Stimulated activated naive CD8-positive, alpha-beta T cell treated with anti-CD3 and anti-CD28 coated beads, Interleukin-15, amount 100 ng/mL, for 72 hours (primary cell): ENCODE measurements around the gene MTCH1.
A peak's percentile ranks its signal among the peaks of the same experiment; 100 is the strongest.

Experiments
- ATAC-seq: fragments of 150-1000 bp; cut with Tn5 transposase; 2 replicates; pipeline ENCODE4 v1.10.0; 2021; ENCODE audit warnings: mild to moderate bottlenecking, moderate library complexity
- DNase-seq, 2 donors: peaks; one replicate each; pipeline ENCODE4 v3.0.0; 2021 to 2022
- H3K27ac Mint-ChIP-seq, 2 donors: one replicate each; pipeline ENCODE4 v1.8.0; 2022; ENCODE audit warnings: mild to moderate bottlenecking in 2 of 2, mixed read lengths in 2 of 2, moderate library complexity in 2 of 2
- H3K27me3 Mint-ChIP-seq: one replicate; pipeline ENCODE4 v1.8.0; 2022; ENCODE audit warnings: mixed read lengths
- H3K4me1 Mint-ChIP-seq: one replicate; pipeline ENCODE4 v1.8.0; 2022; ENCODE audit warnings: mild to moderate bottlenecking, mixed read lengths
- H3K4me3 Mint-ChIP-seq, 2 donors: one replicate each; pipeline ENCODE4 v1.8.0; 2022; ENCODE audit warnings: mild to moderate bottlenecking in 2 of 2, mixed read lengths in 2 of 2, moderate library complexity in 1 of 2
- H3K9me3 Mint-ChIP-seq, 2 donors: one replicate each; pipeline ENCODE4 v1.8.0; 2022; ENCODE audit warnings: mixed read lengths in 2 of 2

Gene MTCH1

GRCh38 chr6:36985808-36986703, at the start of gene MTCH1:
Gene MTCH1, minus strand, starts transcription at chr6:36986196. Its CDS starts 23 bp downstream, at chr6:36986173.
- no peaks in the 10 kb centered on the region for H3K27me3 Mint-ChIP-seq
- peak; percentile 90 to 94 for DNase-seq
- peak within 1 kb of the TSS; percentile 98 to 99 for H3K27ac Mint-ChIP-seq
- peak; percentile 88 for ATAC-seq
- H3K4me1 Mint-ChIP-seq: peaks cover 25% of the 10 kb centered on the region
- no peaks in the 10 kb centered on the region for H3K9me3 Mint-ChIP-seq
- H3K4me3 Mint-ChIP-seq: peak within 1 kb of the TSS in 1 of 2 donors; percentile 98

- ATAC-seq (no peak), DNase-seq (no peak)
- peaks cover 68% of the 10 kb centered on the region for H3K4me1 Mint-ChIP-seq
- H3K9me3 Mint-ChIP-seq: peaks cover 6 to 8% of the 10 kb centered on the region in 2 donors
- H3K4me3 Mint-ChIP-seq: peak overlapping the region; percentile 18 to 75
- peak overlapping the region; percentile 98 to 99 for H3K27ac Mint-ChIP-seq
- no peaks in the 10 kb centered on the region for H3K27me3 Mint-ChIP-seq
Measured at GRCh38 chr6:37033819-37034795, 48.1 kb upstream of the MTCH1 start.

- peak overlapping the region; percentile 98 to 99 for H3K27ac Mint-ChIP-seq
- H3K4me1 Mint-ChIP-seq: peaks cover 69% of the 10 kb centered on the region
- H3K27me3 Mint-ChIP-seq: no peaks in the 10 kb centered on the region
- peak; percentile 59 to 86 for DNase-seq
- peak; percentile 99 for ATAC-seq
- peaks cover 6 to 8% of the 10 kb centered on the region in 2 donors for H3K9me3 Mint-ChIP-seq
- H3K4me3 Mint-ChIP-seq: peak overlapping the region; percentile 25 to 72
Measured at GRCh38 chr6:37033255-37033654, 47.3 kb upstream of the MTCH1 start.

GRCh38 chr6:37032239-37032638, 46.2 kb upstream of the MTCH1 start:
- ATAC-seq (no peak), DNase-seq (no peak)
- H3K9me3 Mint-ChIP-seq: peaks cover 6 to 8% of the 10 kb centered on the region in 2 donors
- H3K4me1 Mint-ChIP-seq: peaks cover 78% of the 10 kb centered on the region
- H3K27me3 Mint-ChIP-seq: no peaks in the 10 kb centered on the region
- H3K27ac Mint-ChIP-seq: peak overlapping the region; percentile 96 to 98
- peak overlapping the region; percentile 67 to 72 for H3K4me3 Mint-ChIP-seq

GRCh38 chr6:37030599-37030998, 44.6 kb upstream of the MTCH1 start:
- peak overlapping the region in 1 of 2 donors; percentile 78 for H3K27ac Mint-ChIP-seq

GRCh38 chr6:37029249-37029971, 43.4 kb upstream of the MTCH1 start:
- no peaks in the 10 kb centered on the region for H3K27me3 Mint-ChIP-seq
- DNase-seq: peak; percentile 52 to 71
- ATAC-seq: peak; percentile 47
- peak overlapping the region; percentile 48 to 67 for H3K27ac Mint-ChIP-seq
- H3K4me3 Mint-ChIP-seq: no peak overlapping the region
- peaks cover 91% of the 10 kb centered on the region for H3K4me1 Mint-ChIP-seq
- peaks cover 6 to 8% of the 10 kb centered on the region in 2 donors for H3K9me3 Mint-ChIP-seq

More at GRCh38 chr6:37030599-37030998, 44.6 kb upstream of the MTCH1 start:
- Mint-ChIP-seq H3K27me3 (no peaks in the 10 kb centered on the region), H3K4me3 (no peak overlapping the region), H3K9me3 (peaks cover 6 to 8% of the 10 kb centered on the region in 2 donors), H3K4me1 (peaks cover 88% of the 10 kb centered on the region)
- ATAC-seq (no peak), DNase-seq (no peak)

- no peak for ATAC-seq
- Mint-ChIP-seq H3K4me1 (peaks cover 91% of the 10 kb centered on the region), H3K4me3 (no peak overlapping the region), H3K27me3 (no peaks in the 10 kb centered on the region), H3K9me3 (peaks cover 6 to 8% of the 10 kb centered on the region in 2 donors), H3K27ac (no peak overlapping the region)
- DNase-seq: no peak
Measured at GRCh38 chr6:37027811-37028469, 41.9 kb upstream of the MTCH1 start.

- peaks cover 91% of the 10 kb centered on the region for H3K4me1 Mint-ChIP-seq
- H3K27ac Mint-ChIP-seq: peak overlapping the region in 1 of 2 donors; percentile 92
- no peak for ATAC-seq
- peaks cover 6 to 8% of the 10 kb centered on the region in 2 donors for H3K9me3 Mint-ChIP-seq
- H3K4me3 Mint-ChIP-seq: no peak overlapping the region
- H3K27me3 Mint-ChIP-seq: no peaks in the 10 kb centered on the region
- no peak for DNase-seq
Measured at GRCh38 chr6:37027036-37027720, 41.2 kb upstream of the MTCH1 start.

- Mint-ChIP-seq H3K27me3 (no peaks in the 10 kb centered on the region), H3K9me3 (peaks cover 6 to 8% of the 10 kb centered on the region in 2 donors), H3K27ac (peak overlapping the region; percentile 77 to 80), H3K4me1 (peaks cover 99% of the 10 kb centered on the region), H3K4me3 (peak overlapping the region in 1 of 2 donors; percentile 10)
- ATAC-seq (no peak), DNase-seq (no peak)
Measured at GRCh38 chr6:37025621-37026466, 39.8 kb upstream of the MTCH1 start.

- peak overlapping the region; percentile 19 to 69 for H3K4me3 Mint-ChIP-seq
- peaks cover 92% of the 10 kb centered on the region for H3K4me1 Mint-ChIP-seq
- ATAC-seq (peak; percentile 66), DNase-seq (peak; percentile 38 to 77)
- no peaks in the 10 kb centered on the region for H3K27me3 Mint-ChIP-seq
- peak overlapping the region; percentile 88 for H3K27ac Mint-ChIP-seq
- H3K9me3 Mint-ChIP-seq: no peaks in the 10 kb centered on the region
Measured at GRCh38 chr6:37024656-37025337, 38.8 kb upstream of the MTCH1 start.

- Mint-ChIP-seq H3K4me1 (peaks cover 89% of the 10 kb centered on the region), H3K9me3 (no peaks in the 10 kb centered on the region), H3K27me3 (no peaks in the 10 kb centered on the region), H3K27ac (peak overlapping the region; percentile 64 to 88), H3K4me3 (peak overlapping the region; percentile 2 to 70)
- no peak for ATAC-seq
- no peak for DNase-seq
Measured at GRCh38 chr6:37022135-37022863, 36.3 kb upstream of the MTCH1 start.
